Vagina (tissue), 2 donors: Measurements from ENCODE around the gene KAT7.

ENCODE experiments used
- CTCF ChIP-seq, 3 experiments: fragments of 450-650 bp in 2 of 3; fragments of 200-600 bp in 1 of 3; sonication (generic) in 1 of 3; IDR thresholded peaks; one replicate each; pipeline ENCODE4 v1.5.1; 2017 to 2019; ENCODE audit warnings: antibody characterized with exemption in 3 of 3, mild to moderate bottlenecking in 2 of 3, moderate library complexity in 2 of 3
- POLR2A ChIP-seq, 2 donors: fragments of 450-650 bp; IDR thresholded peaks; one replicate each; pipeline ENCODE4 v1.6.1; 2017; ENCODE audit warnings: antibody characterized with exemption in 2 of 2, mild to moderate bottlenecking in 2 of 2, moderate library complexity in 2 of 2
- POLR2AphosphoS5 ChIP-seq, 2 donors: sonication (generic); formaldehyde crosslinking; IDR thresholded peaks; one replicate each; pipeline ENCODE4 v1.9.0; 2017; ENCODE audit warnings: antibody characterized with exemption in 2 of 2, mild to moderate bottlenecking in 2 of 2, low read depth in 1 of 2; ENCODE audit not compliant: insufficient read depth in 1 of 2

DNA sequence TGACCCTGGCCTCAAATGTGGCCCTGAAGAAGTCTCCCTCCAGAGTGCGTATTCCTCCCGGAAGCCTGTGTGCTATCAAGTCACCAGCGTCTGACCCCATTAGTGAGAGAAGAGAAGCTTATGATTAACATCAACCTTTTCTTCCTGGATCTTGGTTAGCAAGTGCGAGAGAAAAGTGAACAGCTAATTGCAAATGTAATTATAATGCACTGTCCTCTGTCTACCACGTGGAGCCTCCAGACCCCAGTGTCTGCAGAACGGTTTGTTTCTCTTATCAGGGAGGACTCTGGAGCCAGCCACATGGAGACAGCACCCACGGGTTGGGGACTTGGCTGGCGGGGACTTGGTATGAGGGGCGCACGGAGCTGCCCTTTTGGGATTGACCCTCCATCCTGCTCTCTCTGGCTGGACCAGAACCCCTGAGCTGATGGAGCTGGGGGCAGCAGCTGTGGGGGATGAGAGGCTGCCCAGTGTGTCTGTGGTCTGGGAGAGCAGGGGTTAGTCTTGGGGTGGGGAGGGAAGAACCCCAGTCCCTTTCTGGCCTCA lies 65.1 kb downstream of the KAT7 start:
- TF ChIP-seq CTCF (IDR thresholded peaks at IDR 0.05) (no peak), POLR2A (IDR thresholded peaks at IDR 0.05) (no peak), POLR2AphosphoS5 (IDR thresholded peaks at IDR 0.05; ENCODE audit: insufficient read depth in 1 of 2, low read depth in 1 of 2) (no peak)
